PC-3 (cell line): Measurements from ENCODE around the gene DCTN2. TPM values are rescaled to one million over a fixed set of nuclear protein-coding genes. Genes with fewer than 3 reads are reported as not detected.

Experiments
- ATAC-seq: fragments of 200-7000 bp; cut with Tn5 transposase; 2 replicates; pipeline ENCODE4 v1.9.1; 2020; ENCODE audit warnings: mild to moderate bottlenecking, moderate library complexity
- BruUV-seq: library from RNA; stranded (reverse); fragments of 400-500 nt; replicated peaks from 2 replicates; lab custom pipeline; 2021; lab: Mats Ljungman, UMichigan
- CTCF ChIA-PET: fragments of 300-600 bp; sonication (Branson Sonifier 250); formaldehyde crosslinking; loops from one replicate; lab custom pipeline; 2022; ENCODE audit warnings: antibody characterized with exemption; lab: Charles Lee
- POLR2A ChIA-PET: fragments of 300-600 bp; sonication (Branson Sonifier 250); formaldehyde crosslinking; loops from one replicate; lab custom pipeline; 2022; ENCODE audit warnings: antibody characterized with exemption; ENCODE audit not compliant: unreplicated experiment; lab: Charles Lee
- DNase-seq: peaks from one replicate; pipeline ENCODE4 v3.0.0-alpha.2; 2015
- H2AFZ ChIP-seq: fragments of 300-600 bp; sonication (generic); 2 replicates; pipeline ENCODE4 v1.6.0; 2016; ENCODE audit warnings: antibody characterized with exemption, low read length
- H3F3A ChIP-seq: fragments of 300-600 bp; sonication (generic); one replicate; pipeline ENCODE4 v1.6.0; 2017; ENCODE audit warnings: antibody characterized with exemption, low read length, control low read depth, mild to moderate bottlenecking; ENCODE audit not compliant: unreplicated experiment
- H3K27ac ChIP-seq: fragments of 300-600 bp; sonication (generic); 2 replicates; pipeline ENCODE4 v1.5.1; 2016; ENCODE audit warnings: mild to moderate bottlenecking, low read length
- H3K27me3 ChIP-seq: fragments of 300-600 bp; sonication (generic); 2 replicates; pipeline ENCODE4 v1.6.1; 2016; ENCODE audit warnings: low read length, mixed read lengths
- H3K36me3 ChIP-seq: fragments of 300-600 bp; sonication (generic); 2 replicates; pipeline ENCODE4 v1.6.1; 2016; ENCODE audit warnings: low read depth, mixed run types, low read length, mixed read lengths
- H3K4me1 ChIP-seq: fragments of 300-600 bp; sonication (generic); 2 replicates; pipeline ENCODE4 v1.5.1; 2016; ENCODE audit warnings: low read length; ENCODE audit not compliant: insufficient read depth
- H3K4me2 ChIP-seq: fragments of 300-600 bp; sonication (generic); 2 replicates; pipeline ENCODE4 v1.6.0; 2016; ENCODE audit warnings: low read length
- H3K4me3 ChIP-seq: fragments of 300-600 bp; sonication (generic); 2 replicates; pipeline ENCODE4 v1.5.1; 2016; ENCODE audit warnings: mild to moderate bottlenecking, low read length, mixed read lengths
- H3K79me2 ChIP-seq: fragments of 300-600 bp; sonication (generic); 2 replicates; pipeline ENCODE4 v1.6.1; 2017; ENCODE audit warnings: low read length, mixed read lengths
- H3K9ac ChIP-seq: fragments of 300-600 bp; sonication (generic); 2 replicates; pipeline ENCODE4 v1.6.0; 2016; ENCODE audit warnings: mild to moderate bottlenecking, low read length
- H3K9me2 ChIP-seq: fragments of 300-600 bp; sonication (generic); replicated peaks from 2 replicates; pipeline ENCODE4 v1.6.1; 2016; ENCODE audit warnings: mixed run types, low read length, mixed read lengths
- H3K9me3 ChIP-seq: fragments of 300-600 bp; sonication (generic); 2 replicates; pipeline ENCODE4 v1.6.1; 2016; ENCODE audit warnings: low read length, mixed read lengths
- H4K20me1 ChIP-seq: fragments of 300-600 bp; sonication (generic); 2 replicates; pipeline ENCODE4 v1.6.1; 2016; ENCODE audit warnings: low read length, mixed read lengths
- EZH2 ChIP-seq: fragments of 300-600 bp; sonication (generic); IDR thresholded peaks from one replicate; pipeline ENCODE4 v1.6.1; 2017; ENCODE audit warnings: antibody characterized with exemption, mild to moderate bottlenecking, low read length; ENCODE audit not compliant: unreplicated experiment
- EZH2phosphoT487 ChIP-seq: fragments of 300-600 bp; sonication (generic); IDR thresholded peaks from 2 replicates; pipeline ENCODE4 v1.6.1; 2018; ENCODE audit warnings: mild to moderate bottlenecking, antibody characterized with exemption, low read length, borderline replicate concordance
- intact Hi-C: fragments of 100-400 bp; cut with micrococcal nuclease; formaldehyde crosslinking; loops from 2 replicates; pipeline ENCODE4 v1.9.0; 2023
- total RNA-seq: library from RNA; depleted of rRNA; stranded (reverse); fragments of >200 nt; gene quantifications from 2 replicates; pipeline ENCODE4 v1.2.3, GENCODE V29; 2014
- TF ChIP-seq, protein P1 (sequence below): fragments of 300-600 bp; sonication (generic); conservative IDR thresholded peaks from 2 replicates; pipeline ENCODE4 v1.5.1; 2017; ENCODE audit warnings: antibody characterized with exemption, low read depth, mild to moderate bottlenecking, low read length

DCTN2 gene
- total RNA-seq, 1 experiment from 2014 or later = 88.5 TPM

DNA sequence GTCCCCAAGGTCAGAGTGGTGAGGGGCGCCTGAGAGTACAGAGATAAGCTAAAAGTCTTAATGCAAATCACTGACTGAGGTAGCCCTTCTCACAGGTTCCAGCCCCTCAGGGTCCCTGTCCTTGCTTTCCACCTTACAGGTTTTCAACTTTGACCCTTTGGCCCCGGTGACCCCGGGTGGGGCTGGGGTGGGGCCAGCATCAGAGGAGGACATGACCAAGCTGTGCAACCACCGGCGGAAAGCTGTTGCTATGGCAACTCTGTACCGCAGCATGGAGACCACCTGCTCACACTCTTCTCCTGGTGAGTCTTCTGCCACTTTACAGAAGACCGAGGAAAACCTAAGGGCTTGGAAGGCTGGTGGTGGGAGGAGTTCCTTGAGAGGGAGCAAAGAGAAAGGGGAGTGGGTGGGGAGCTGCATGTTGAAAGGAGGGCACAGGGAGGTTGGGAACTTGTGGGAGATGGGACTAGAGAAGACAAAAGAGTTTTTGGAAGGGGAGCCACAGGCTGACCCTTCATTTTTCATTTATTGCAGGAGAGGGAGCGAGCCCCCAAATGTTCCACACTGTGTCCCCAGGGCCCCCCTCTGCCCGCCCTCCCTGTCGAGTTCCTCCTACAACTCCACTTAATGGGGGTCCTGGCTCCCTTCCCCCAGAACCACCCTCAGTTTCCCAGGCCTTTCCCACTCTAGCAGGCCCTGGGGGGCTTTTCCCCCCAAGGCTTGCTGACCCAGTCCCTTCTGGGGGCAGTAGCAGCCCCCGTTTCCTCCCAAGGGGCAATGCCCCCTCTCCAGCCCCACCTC is 22.0 kb downstream of the DCTN2 start:
- peaks cover 32% of the 10 kb centered on the region for H3K4me1 ChIP-seq
- no peaks in the 10 kb centered on the region for H3K27me3 ChIP-seq
- no peaks in the 10 kb centered on the region for H3F3A ChIP-seq
- POLR2A ChIA-PET = interaction anchor here (0.8 kb wide), 1 partner anchor 219 kb away, joined by 5 read pairs; no protein-coding TSS in a partner anchor
- no peak overlapping the region for H3K27ac ChIP-seq
- no peaks in the 10 kb centered on the region for H3K9me2 ChIP-seq
- H3K79me2 ChIP-seq = peaks cover 27% of the 10 kb centered on the region
- no peak overlapping the region for H3K9ac ChIP-seq
- BruUV-seq = no TSS peak
- intact Hi-C loops = no loop called here
- no peak overlapping the region for H2AFZ ChIP-seq
- H3K36me3 ChIP-seq = peaks cover 27% of the 10 kb centered on the region
- TF ChIP-seq EZH2 = no peak
- no peak for TF ChIP-seq EZH2phosphoT487
- TF ChIP-seq, protein P1, sequence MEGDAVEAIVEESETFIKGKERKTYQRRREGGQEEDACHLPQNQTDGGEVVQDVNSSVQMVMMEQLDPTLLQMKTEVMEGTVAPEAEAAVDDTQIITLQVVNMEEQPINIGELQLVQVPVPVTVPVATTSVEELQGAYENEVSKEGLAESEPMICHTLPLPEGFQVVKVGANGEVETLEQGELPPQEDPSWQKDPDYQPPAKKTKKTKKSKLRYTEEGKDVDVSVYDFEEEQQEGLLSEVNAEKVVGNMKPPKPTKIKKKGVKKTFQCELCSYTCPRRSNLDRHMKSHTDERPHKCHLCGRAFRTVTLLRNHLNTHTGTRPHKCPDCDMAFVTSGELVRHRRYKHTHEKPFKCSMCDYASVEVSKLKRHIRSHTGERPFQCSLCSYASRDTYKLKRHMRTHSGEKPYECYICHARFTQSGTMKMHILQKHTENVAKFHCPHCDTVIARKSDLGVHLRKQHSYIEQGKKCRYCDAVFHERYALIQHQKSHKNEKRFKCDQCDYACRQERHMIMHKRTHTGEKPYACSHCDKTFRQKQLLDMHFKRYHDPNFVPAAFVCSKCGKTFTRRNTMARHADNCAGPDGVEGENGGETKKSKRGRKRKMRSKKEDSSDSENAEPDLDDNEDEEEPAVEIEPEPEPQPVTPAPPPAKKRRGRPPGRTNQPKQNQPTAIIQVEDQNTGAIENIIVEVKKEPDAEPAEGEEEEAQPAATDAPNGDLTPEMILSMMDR = no peak
- H3K4me2 ChIP-seq = peak overlapping the region; percentile 87
- CTCF ChIA-PET = interaction anchor here (1.0 kb wide), 1 partner anchor 202 kb away, joined by 3 read pairs; no protein-coding TSS in a partner anchor
- DNase-seq = no peak
- ATAC-seq = no peak
- H4K20me1 ChIP-seq = peaks cover 1% of the 10 kb centered on the region; the same call in 1 of the 2 replicates
- H3K9me3 ChIP-seq = no peaks in the 10 kb centered on the region
- peak overlapping the region; percentile 71; the same call in 1 of the 2 replicates for H3K4me3 ChIP-seq

DNA sequence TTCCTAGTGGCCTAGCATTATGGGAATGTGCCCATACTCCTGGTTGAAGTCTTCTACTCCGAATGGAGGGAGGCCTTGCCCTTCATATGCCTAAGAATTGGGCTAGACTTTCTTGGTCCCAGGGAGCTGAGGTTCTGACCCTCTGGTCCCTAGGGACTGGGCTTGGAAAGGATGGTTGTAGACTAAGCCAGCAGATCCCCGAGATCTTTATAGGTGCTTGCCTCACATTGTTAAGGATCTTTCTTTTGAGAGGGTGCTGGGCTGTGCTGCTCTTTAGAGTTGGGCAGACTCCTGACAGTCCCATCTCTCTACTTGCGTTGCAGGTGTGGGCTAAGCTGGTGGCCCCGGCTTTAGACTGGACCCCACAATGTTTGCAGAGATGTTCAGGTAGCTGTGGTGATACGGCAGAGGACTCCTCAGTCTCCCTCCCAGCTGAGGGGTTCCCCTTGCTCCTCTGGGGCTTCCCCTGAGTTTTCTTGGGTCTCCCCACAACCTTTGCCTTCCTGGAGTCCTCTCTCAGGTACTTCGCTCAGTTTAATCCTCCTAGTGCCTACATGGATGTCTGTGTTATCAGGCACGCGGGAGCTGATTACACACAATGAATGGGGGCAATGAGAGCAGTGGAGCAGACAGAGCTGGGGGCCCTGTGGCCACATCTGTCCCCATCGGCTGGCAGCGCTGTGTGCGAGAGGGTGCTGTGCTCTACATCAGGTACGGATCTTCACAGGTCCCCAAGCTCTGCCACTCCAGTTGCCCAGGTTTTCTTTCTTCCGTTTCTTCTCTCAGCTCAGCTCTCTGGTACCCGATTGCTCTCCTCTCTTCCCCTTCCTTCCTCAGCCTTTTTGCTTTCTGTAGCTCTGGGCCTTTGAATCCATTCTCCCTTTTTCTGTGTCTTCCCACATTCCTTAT is 23.0 kb downstream of the DCTN2 start:
- Histone ChIP-seq H3K4me3 (peak overlapping the region; percentile 71), H3K36me3 (peaks cover 26% of the 10 kb centered on the region), H3K27me3 (no peaks in the 10 kb centered on the region), H2AFZ (no peak overlapping the region), H3K79me2 (peaks cover 38% of the 10 kb centered on the region), H3F3A (no peaks in the 10 kb centered on the region), H3K27ac (peak overlapping the region; percentile 4; the same call in 1 of the 2 replicates), H3K9me2 (no peaks in the 10 kb centered on the region), H3K9ac (peak overlapping the region; percentile 50), H3K4me1 (peaks cover 37% of the 10 kb centered on the region), H3K4me2 (peak overlapping the region; percentile 87), H3K9me3 (no peaks in the 10 kb centered on the region), H4K20me1 (peaks cover 12% of the 10 kb centered on the region)
- ATAC-seq = no peak
- TF ChIP-seq, protein P1 = no peak
- TF ChIP-seq EZH2 = no peak
- intact Hi-C loops = no loop called here
- CTCF ChIA-PET = interaction anchor here (0.6 to 1.0 kb wide), 2 partner anchors 203 to 213 kb away, joined by 3 to 12 read pairs; no protein-coding TSS in a partner anchor
- BruUV-seq = no TSS peak
- no peak for DNase-seq
- POLR2A ChIA-PET = no interaction called here
